Keratinocyte (primary cell): Measurements from ENCODE around the gene TMEM127.

Experiments
- CTCF ChIP-seq, 3 experiments: IDR thresholded peaks in 1 of 3; conservative IDR thresholded peaks in 1 of 3; optimal IDR thresholded peaks in 1 of 3; 2 replicates in 2 of 3; 3 replicates in 1 of 3; pipeline versions ENCODE3 to v1.5.1; 2011; ENCODE audit warnings: low read length in 3 of 3, mild to moderate bottlenecking in 3 of 3, moderate library complexity in 2 of 3, control low read depth in 1 of 3, inconsistent platforms in 1 of 3; ENCODE audit not compliant: insufficient read depth in 2 of 3; ENCODE audit errors: extremely low read depth in 1 of 3
- EZH2 ChIP-seq: IDR thresholded peaks from one replicate; pipeline ENCODE4 v1.6.1; 2012; ENCODE audit warnings: inconsistent platforms, mild to moderate bottlenecking, low read length, moderate library complexity

- TF ChIP-seq CTCF (optimal IDR thresholded peaks at IDR 0.05 in 1 of 3, IDR thresholded peaks at IDR 0.05 in 1 of 3, conservative IDR thresholded peaks at IDR 0.05 in 1 of 3; ENCODE audit: extremely low read depth in 1 of 3, insufficient read depth in 2 of 3, low read length in 3 of 3) (no peak), EZH2 (no peak)
These were observed 49.2 kb upstream of the TMEM127 start for GRCh38 chr2:96315005-96315399.
